Activated CD8-positive, alpha-beta T cell treated with anti-CD3 and anti-CD28 coated beads for 36 hours (primary cell): Measurements from ENCODE around the gene GRID2. TPM values are rescaled to one million over a fixed set of nuclear protein-coding genes. Genes with fewer than 3 reads are reported as not detected.

Experiments
- ATAC-seq: fragments of 200-7000 bp; cut with Tn5 transposase; one replicate; pipeline ENCODE4 v1.10.0; 2021; ENCODE audit warnings: mild to moderate bottlenecking, moderate library complexity
- CTCF ChIA-PET: fragments of 350-600 bp; sonication (Branson Sonifier 250); formaldehyde crosslinking; loops from one replicate; lab custom pipeline; 2021; ENCODE audit warnings: antibody characterized with exemption; lab: Charles Lee
- POLR2A ChIA-PET: fragments of 350-600 bp; sonication (Branson Sonifier 250); formaldehyde crosslinking; loops from one replicate; lab custom pipeline; 2021; ENCODE audit warnings: antibody characterized with exemption; lab: Charles Lee
- DNase-seq: peaks from one replicate; pipeline ENCODE4 v3.0.0-alpha.2; 2020
- H3K27ac Mint-ChIP-seq: one replicate; pipeline ENCODE4 v1.8.0; 2021; ENCODE audit warnings: mild to moderate bottlenecking, mixed read lengths
- H3K27me3 Mint-ChIP-seq: one replicate; pipeline ENCODE4 v1.8.0; 2021; ENCODE audit warnings: mixed read lengths
- H3K36me3 Mint-ChIP-seq: one replicate; pipeline ENCODE4 v1.8.0; 2021; ENCODE audit warnings: low read depth, mixed read lengths
- H3K4me1 Mint-ChIP-seq: one replicate; pipeline ENCODE4 v1.8.0; 2021; ENCODE audit warnings: low read depth, mixed read lengths
- H3K4me3 Mint-ChIP-seq: one replicate; pipeline ENCODE4 v1.8.0; 2021; ENCODE audit warnings: mild to moderate bottlenecking, moderate library complexity, mixed read lengths
- H3K9me3 Mint-ChIP-seq: one replicate; pipeline ENCODE4 v1.8.0; 2021; ENCODE audit warnings: mixed read lengths
- intact Hi-C: fragments of 100-400 bp; cut with micrococcal nuclease; formaldehyde crosslinking; loops from one replicate; pipeline ENCODE4 v1.10.0; 2022
- total RNA-seq, 2 experiments: library from RNA; stranded (reverse); gene quantifications; one replicate each; pipeline ENCODE4 v1.2.3, GENCODE V29; 2021
- TF ChIP-seq, protein P1 (sequence below): fragments of 200-600 bp; IDR thresholded peaks from one replicate; pipeline ENCODE4 v1.8.0; 2022; ENCODE audit warnings: antibody characterized with exemption, mild to moderate bottlenecking

The GRID2 gene
- not detected for total RNA-seq

DNA sequence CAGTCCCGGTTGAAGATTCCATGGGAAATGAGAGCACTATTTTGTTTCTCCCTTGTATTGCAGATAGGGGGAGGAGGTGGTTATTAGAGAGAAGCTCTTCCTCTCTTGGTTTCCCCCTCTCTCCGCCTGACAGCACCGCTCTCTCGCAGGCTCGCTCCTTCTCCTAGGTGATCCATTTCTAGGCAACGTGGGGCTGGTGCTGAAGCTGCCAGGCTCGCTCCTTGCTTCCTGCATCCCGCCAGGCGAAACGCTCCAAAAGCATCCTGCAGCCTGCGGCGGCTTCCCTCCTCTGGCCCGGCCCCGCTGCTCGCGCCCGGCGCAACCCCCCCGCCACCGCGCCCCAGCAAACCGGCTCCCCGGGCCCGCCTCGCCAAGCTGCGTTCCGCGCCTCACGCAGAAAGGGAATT lies at the start of gene GRID2:
TSS of gene GRID2 (plus strand) at position 346 of the 407 bp plus-strand sequence.
- TF ChIP-seq, protein P1, sequence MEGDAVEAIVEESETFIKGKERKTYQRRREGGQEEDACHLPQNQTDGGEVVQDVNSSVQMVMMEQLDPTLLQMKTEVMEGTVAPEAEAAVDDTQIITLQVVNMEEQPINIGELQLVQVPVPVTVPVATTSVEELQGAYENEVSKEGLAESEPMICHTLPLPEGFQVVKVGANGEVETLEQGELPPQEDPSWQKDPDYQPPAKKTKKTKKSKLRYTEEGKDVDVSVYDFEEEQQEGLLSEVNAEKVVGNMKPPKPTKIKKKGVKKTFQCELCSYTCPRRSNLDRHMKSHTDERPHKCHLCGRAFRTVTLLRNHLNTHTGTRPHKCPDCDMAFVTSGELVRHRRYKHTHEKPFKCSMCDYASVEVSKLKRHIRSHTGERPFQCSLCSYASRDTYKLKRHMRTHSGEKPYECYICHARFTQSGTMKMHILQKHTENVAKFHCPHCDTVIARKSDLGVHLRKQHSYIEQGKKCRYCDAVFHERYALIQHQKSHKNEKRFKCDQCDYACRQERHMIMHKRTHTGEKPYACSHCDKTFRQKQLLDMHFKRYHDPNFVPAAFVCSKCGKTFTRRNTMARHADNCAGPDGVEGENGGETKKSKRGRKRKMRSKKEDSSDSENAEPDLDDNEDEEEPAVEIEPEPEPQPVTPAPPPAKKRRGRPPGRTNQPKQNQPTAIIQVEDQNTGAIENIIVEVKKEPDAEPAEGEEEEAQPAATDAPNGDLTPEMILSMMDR: no peak
- POLR2A ChIA-PET: no interaction called here
- H3K4me1 Mint-ChIP-seq: no peaks in the 10 kb centered on the region
- H3K36me3 Mint-ChIP-seq: peaks cover 1% of the 10 kb centered on the region
- no peaks in the 10 kb centered on the region for H3K9me3 Mint-ChIP-seq
- peaks cover 27% of the 10 kb centered on the region for H3K27me3 Mint-ChIP-seq
- CTCF ChIA-PET: no interaction called here
- H3K27ac Mint-ChIP-seq: no peak within 1 kb of the TSS
- DNase-seq (no peak), ATAC-seq (no peak)
- intact Hi-C loops: no loop called here
- H3K4me3 Mint-ChIP-seq: no peak within 1 kb of the TSS

DNA sequence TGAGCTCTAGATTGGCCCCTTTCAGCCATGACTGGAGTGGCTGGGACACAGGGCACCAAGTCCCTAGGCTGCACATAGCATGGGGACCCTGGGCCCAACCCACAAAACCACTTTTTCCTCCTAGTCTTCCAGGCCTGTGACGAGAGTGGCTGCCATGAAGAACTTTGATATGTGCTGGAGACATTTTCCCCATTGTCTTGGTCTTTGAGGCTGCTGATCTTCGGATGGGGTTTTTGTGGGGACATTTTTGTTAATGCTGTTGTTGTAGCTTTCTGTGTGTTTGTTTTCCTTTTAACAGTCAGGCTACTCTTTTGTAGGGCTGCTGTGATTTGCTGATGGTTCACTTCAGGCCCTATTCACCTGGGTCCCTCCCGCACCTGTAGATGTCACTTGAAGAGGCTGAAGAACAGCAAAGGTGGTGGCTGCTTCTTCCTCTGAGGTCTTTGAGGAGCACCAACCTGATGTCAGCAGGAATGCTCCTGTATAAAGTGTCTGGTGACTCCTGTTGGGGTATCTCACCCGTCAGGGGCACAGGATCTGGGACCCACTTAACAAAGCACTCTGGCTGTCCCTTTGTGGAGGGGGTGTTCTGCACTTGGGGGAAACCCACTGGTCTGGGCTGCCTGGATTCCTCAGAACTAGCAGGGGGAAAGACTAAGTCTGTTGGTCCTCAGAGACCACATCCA lies 49.6 kb upstream of the GRID2 start:
- H3K4me1 Mint-ChIP-seq: no peaks in the 10 kb centered on the region
- no peak overlapping the region for H3K27ac Mint-ChIP-seq
- ATAC-seq (no peak), DNase-seq (no peak)
- no peaks in the 10 kb centered on the region for H3K27me3 Mint-ChIP-seq
- H3K4me3 Mint-ChIP-seq: no peak overlapping the region
- CTCF ChIA-PET: no interaction called here
- TF ChIP-seq, protein P1: no peak
- intact Hi-C loops: no loop called here
- POLR2A ChIA-PET: no interaction called here
- peaks cover 5% of the 10 kb centered on the region for H3K9me3 Mint-ChIP-seq
- H3K36me3 Mint-ChIP-seq: no peaks in the 10 kb centered on the region

DNA sequence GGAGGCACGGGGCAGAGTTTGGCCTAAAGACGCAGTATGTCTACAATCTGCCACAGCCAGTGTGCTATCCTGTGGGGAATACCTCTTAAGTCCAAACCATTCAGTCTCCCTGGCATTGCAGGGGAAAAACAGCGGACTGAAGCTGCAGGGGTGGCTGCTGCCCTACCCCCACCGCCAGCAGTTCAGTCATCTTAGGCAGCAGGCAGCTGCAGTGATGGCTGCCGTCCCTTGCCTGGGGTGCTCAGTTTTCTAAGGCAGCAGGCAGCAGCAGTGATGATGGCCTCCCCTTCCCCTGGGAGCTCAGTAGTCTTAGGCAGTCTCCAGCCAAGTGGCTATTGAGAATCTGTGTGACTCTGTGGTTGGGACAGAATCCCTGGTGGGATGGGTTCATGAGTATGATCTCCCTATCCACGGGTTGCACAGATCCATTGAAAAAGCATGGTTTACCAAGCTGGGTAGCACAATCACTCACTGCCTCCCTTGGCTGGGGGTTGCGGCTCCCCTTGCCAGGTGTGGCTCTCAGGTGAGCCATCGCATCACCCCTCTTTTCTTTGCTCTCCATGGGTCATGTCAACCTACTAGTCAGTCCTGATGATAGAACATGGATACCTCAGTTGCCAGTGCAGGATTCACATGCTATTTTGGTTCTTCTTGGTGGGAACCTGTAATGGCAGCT lies 48.9 kb upstream of the GRID2 start:
- Mint-ChIP-seq H3K36me3 (no peaks in the 10 kb centered on the region), H3K27ac (no peak overlapping the region), H3K9me3 (peaks cover 5% of the 10 kb centered on the region), H3K27me3 (no peaks in the 10 kb centered on the region), H3K4me1 (no peaks in the 10 kb centered on the region), H3K4me3 (no peak overlapping the region)
- POLR2A ChIA-PET: no interaction called here
- TF ChIP-seq, protein P1: no peak
- DNase-seq (no peak), ATAC-seq (no peak)
- CTCF ChIA-PET: no interaction called here
- intact Hi-C loops: no loop called here

DNA sequence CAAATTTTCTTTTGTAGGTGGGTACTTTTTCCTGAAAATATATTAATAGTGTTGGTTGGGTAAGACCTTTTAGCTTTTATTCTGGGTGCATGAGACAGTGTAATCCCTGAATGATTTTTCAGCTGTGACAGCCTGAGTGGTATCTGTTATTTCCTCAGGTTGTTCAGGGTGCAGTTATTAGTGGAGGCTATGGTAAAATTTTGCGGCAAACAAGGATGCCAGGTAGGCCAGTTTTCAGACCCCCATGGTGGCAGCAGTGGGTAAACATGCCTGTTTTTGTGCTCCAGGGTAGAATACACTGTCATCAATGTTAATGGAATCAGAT lies 47.9 kb upstream of the GRID2 start:
- no peaks in the 10 kb centered on the region for H3K4me1 Mint-ChIP-seq
- TF ChIP-seq, protein P1: no peak
- intact Hi-C loops: no loop called here
- no peak overlapping the region for H3K4me3 Mint-ChIP-seq
- ChIA-PET POLR2A (no interaction called here), CTCF (no interaction called here)
- H3K36me3 Mint-ChIP-seq: no peaks in the 10 kb centered on the region
- ATAC-seq (no peak), DNase-seq (no peak)
- no peak overlapping the region for H3K27ac Mint-ChIP-seq
- H3K9me3 Mint-ChIP-seq: peaks cover 5% of the 10 kb centered on the region
- H3K27me3 Mint-ChIP-seq: no peaks in the 10 kb centered on the region
